Thoracic aorta (tissue), 2 donors: ENCODE measurements around the gene CTCF. TPM values are rescaled to one million over a fixed set of nuclear protein-coding genes. Genes with fewer than 3 reads are reported as not detected.

Experiments
- ATAC-seq: fragments of 150-250 bp; one replicate; pipeline ENCODE4 v1.8.0; 2017; ENCODE audit warnings: low read depth; ENCODE audit not compliant: insufficient number of reproducible peaks, low FRiP score
- DNase-seq: peaks from one replicate; pipeline ENCODE4 v3.0.0-alpha.2; 2020; ENCODE audit warnings: low spot score
- H3K27ac ChIP-seq, 2 donors: fragments of 200-600 bp; sonication (generic); 1 replicate in 1 of 2; 2 replicates in 1 of 2; pipeline ENCODE4 v1.5.1; 2016; ENCODE audit warnings: mild to moderate bottlenecking in 2 of 2, moderate library complexity in 2 of 2
- H3K27me3 ChIP-seq: fragments of 200-600 bp; sonication (generic); replicated peaks from 2 replicates; pipeline ENCODE4 v1.6.0; 2016; ENCODE audit warnings: mild to moderate bottlenecking; ENCODE audit not compliant: insufficient read depth
- H3K36me3 ChIP-seq: fragments of 200-600 bp; sonication (generic); one replicate; pipeline ENCODE4 v1.5.1; 2016
- H3K4me1 ChIP-seq, 2 donors: fragments of 200-600 bp; sonication (generic); 1 replicate in 1 of 2; 2 replicates in 1 of 2; pipeline versions ENCODE4 v1.5.1 to v1.6.0; 2016; ENCODE audit warnings: low read depth in 2 of 2, mild to moderate bottlenecking in 1 of 2; ENCODE audit not compliant: control insufficient read depth in 1 of 2
- H3K4me3 ChIP-seq: fragments of 200-600 bp; sonication (generic); 2 replicates; pipeline ENCODE4 v1.5.1; 2016; ENCODE audit warnings: mild to moderate bottlenecking
- H3K9me3 ChIP-seq: fragments of 200-600 bp; sonication (generic); 2 replicates; pipeline ENCODE4 v1.5.1; 2016
- CTCF ChIP-seq: fragments of 200-600 bp; sonication (generic); IDR thresholded peaks from one replicate; pipeline ENCODE4 v1.5.1; 2019; ENCODE audit warnings: antibody characterized with exemption
- total RNA-seq, 2 donors: library from RNA; depleted of rRNA; stranded (reverse); fragments of >200 nt; gene quantifications; one replicate each; pipeline versions ENCODE4 v1.1.0 to v1.2.3, GENCODE V29; 2016

The CTCF gene
- total RNA-seq, 2 donors from 2014 or later, result 23.0 to 26.7 TPM

- no peak for TF ChIP-seq CTCF
- no peak overlapping the region for H3K27ac ChIP-seq
- H3K4me3 ChIP-seq, result peak overlapping the region; percentile 91
- peaks cover 12 to 19% of the 10 kb centered on the region in 2 donors for H3K4me1 ChIP-seq
- ATAC-seq, result no peak
- no peaks in the 10 kb centered on the region for H3K27me3 ChIP-seq
- H3K36me3 ChIP-seq, result peaks cover 15% of the 10 kb centered on the region
- no peaks in the 10 kb centered on the region for H3K9me3 ChIP-seq
- DNase-seq, result no peak
Observed at GRCh38 chr16:67658849-67659674, 96.7 kb downstream of the CTCF start.

- no peaks in the 10 kb centered on the region for H3K9me3 ChIP-seq
- peak within 1 kb of the TSS; percentile 84 to 97 for H3K27ac ChIP-seq
- DNase-seq (no peak), ATAC-seq (peak; percentile 70)
- peaks cover 15% of the 10 kb centered on the region for H3K36me3 ChIP-seq
- H3K27me3 ChIP-seq, result no peaks in the 10 kb centered on the region
- peak within 1 kb of the TSS; percentile 91 for H3K4me3 ChIP-seq
- TF ChIP-seq CTCF, result no peak
- H3K4me1 ChIP-seq, result peaks cover 12 to 19% of the 10 kb centered on the region in 2 donors
Observed at GRCh38 chr16:67659675-67660563, 97.6 kb downstream of the CTCF start, which contains the start of gene ACD. Gene ACD, minus strand, starts transcription at chr16:67660260. Its CDS starts 40 bp downstream, at chr16:67660220.

- H3K4me3 ChIP-seq, result peak within 1 kb of the TSS; percentile 91
- peak; percentile 86 for DNase-seq
- peak; percentile 94 for ATAC-seq
- H3K27ac ChIP-seq, result peak within 1 kb of the TSS; percentile 84 to 97
- no peaks in the 10 kb centered on the region for H3K27me3 ChIP-seq
- H3K9me3 ChIP-seq, result no peaks in the 10 kb centered on the region
- H3K36me3 ChIP-seq, result peaks cover 15% of the 10 kb centered on the region
- peaks cover 12 to 21% of the 10 kb centered on the region in 2 donors for H3K4me1 ChIP-seq
- no peak for TF ChIP-seq CTCF
Observed at GRCh38 chr16:67660564-67661028, 98.3 kb downstream of the CTCF start, which contains the start of gene PARD6A. Gene PARD6A, plus strand, starts transcription at chr16:67660960. Its CDS starts 79 bp downstream, at chr16:67661039.

- no peak for ATAC-seq
- peak overlapping the region; percentile 91 for H3K4me3 ChIP-seq
- H3K4me1 ChIP-seq, result peaks cover 18 to 27% of the 10 kb centered on the region in 2 donors
- no peaks in the 10 kb centered on the region for H3K27me3 ChIP-seq
- no peak for TF ChIP-seq CTCF
- no peaks in the 10 kb centered on the region for H3K9me3 ChIP-seq
- DNase-seq, result no peak
- H3K27ac ChIP-seq, result peak overlapping the region; percentile 76 to 97
- peaks cover 15% of the 10 kb centered on the region for H3K36me3 ChIP-seq
Observed at GRCh38 chr16:67661101-67661761, 98.9 kb downstream of the CTCF start.
